Gastroesophageal sphincter (tissue), 4 donors: ENCODE measurements around the gene DYNC1LI2. TPM values are rescaled to one million over a fixed set of nuclear protein-coding genes. Genes with fewer than 3 reads are reported as not detected.
"Not testable (repeated sequence)": the region's sequence is repeated elsewhere in the genome, so short reads cannot be mapped to it uniquely, and the experiment has no call there.

Source experiments
- ATAC-seq: fragments of 150-250 bp; one replicate; pipeline ENCODE4 v1.9.1; 2016; ENCODE audit warnings: mild to moderate bottlenecking, moderate library complexity
- H3K27ac ChIP-seq, 4 donors: fragments of 200-600 bp; sonication (generic) in 3 of 4; 1 replicate in 3 of 4; 2 replicates in 1 of 4; pipeline ENCODE4 v1.5.1; 2016 to 2019
- H3K27me3 ChIP-seq: fragments of 200-600 bp; sonication (generic); one replicate; pipeline ENCODE4 v1.5.1; 2019
- H3K36me3 ChIP-seq, 2 donors: fragments of 200-600 bp; sonication (generic); one replicate each; pipeline ENCODE4 v1.5.1; 2019; ENCODE audit warnings: control low read depth in 1 of 2
- H3K4me1 ChIP-seq, 3 donors: fragments of 200-600 bp; sonication (generic); 1 replicate in 2 of 3; 2 replicates in 1 of 3; pipeline ENCODE4 v1.5.1; 2016 to 2019; ENCODE audit warnings: control low read depth in 2 of 3
- H3K4me3 ChIP-seq, 2 donors: fragments of 200-600 bp; sonication (generic); one replicate each; pipeline ENCODE4 v1.5.1; 2019; ENCODE audit warnings: mild to moderate bottlenecking in 1 of 2, moderate library complexity in 1 of 2
- H3K9me3 ChIP-seq, 3 donors: fragments of 200-600 bp; sonication (generic); one replicate each; pipeline ENCODE4 v1.5.1; 2017 to 2019; ENCODE audit warnings: control low read depth in 2 of 3
- EP300 ChIP-seq: sonication (generic); formaldehyde crosslinking; IDR thresholded peaks from one replicate; pipeline ENCODE4 v1.6.1; 2017; ENCODE audit warnings: antibody characterized with exemption, mild to moderate bottlenecking
- POLR2A ChIP-seq, 2 donors: fragments of 450-650 bp; IDR thresholded peaks; one replicate each; pipeline ENCODE4 v1.6.1; 2017; ENCODE audit warnings: antibody characterized with exemption in 2 of 2, mild to moderate bottlenecking in 2 of 2, moderate library complexity in 1 of 2
- POLR2AphosphoS5 ChIP-seq: sonication (generic); formaldehyde crosslinking; IDR thresholded peaks from one replicate; pipeline ENCODE4 v1.6.1; 2017; ENCODE audit warnings: antibody characterized with exemption
- WGBS, 2 donors: methylation state at CpG; one replicate each; pipeline ENCODE4 v1.1.5; 2018; ENCODE audit warnings: low coverage in 1 of 2; 5-methylcytosine and 5-hydroxymethylcytosine counted together
- total RNA-seq, 4 donors: library from RNA; depleted of rRNA; stranded (reverse); fragments of >200 nt; gene quantifications; one replicate each; pipeline ENCODE4 v1.1.0, GENCODE V29; 2016
- TF ChIP-seq, protein P1 (sequence below), 4 experiments: fragments of 200-600 bp in 2 of 4; fragments of 450-650 bp in 2 of 4; sonication (generic) in 1 of 4; IDR thresholded peaks; one replicate each; pipeline ENCODE4 v1.5.1; 2017 to 2019; ENCODE audit warnings: antibody characterized with exemption in 4 of 4, mild to moderate bottlenecking in 2 of 4, moderate library complexity in 2 of 4

The DYNC1LI2 gene
- 100 to 1,000 TPM; 202 to 292 (median 219) TPM for total RNA-seq

- peaks cover 0 to 30% of the 10 kb centered on the region in 2 donors for H3K36me3 ChIP-seq
- H3K9me3 ChIP-seq: no peaks in the 10 kb centered on the region
- peak within 1 kb of the TSS; percentile 66 to 97 (median 92) for H3K27ac ChIP-seq
- ATAC-seq: peak; percentile 96
- H3K4me1 ChIP-seq: peaks cover 2 to 59% (median 24%) of the 10 kb centered on the region in 3 donors
- peak within 1 kb of the TSS; percentile 90 to 100 for H3K4me3 ChIP-seq
- H3K27me3 ChIP-seq: no peaks in the 10 kb centered on the region
- TF ChIP-seq, protein P1, sequence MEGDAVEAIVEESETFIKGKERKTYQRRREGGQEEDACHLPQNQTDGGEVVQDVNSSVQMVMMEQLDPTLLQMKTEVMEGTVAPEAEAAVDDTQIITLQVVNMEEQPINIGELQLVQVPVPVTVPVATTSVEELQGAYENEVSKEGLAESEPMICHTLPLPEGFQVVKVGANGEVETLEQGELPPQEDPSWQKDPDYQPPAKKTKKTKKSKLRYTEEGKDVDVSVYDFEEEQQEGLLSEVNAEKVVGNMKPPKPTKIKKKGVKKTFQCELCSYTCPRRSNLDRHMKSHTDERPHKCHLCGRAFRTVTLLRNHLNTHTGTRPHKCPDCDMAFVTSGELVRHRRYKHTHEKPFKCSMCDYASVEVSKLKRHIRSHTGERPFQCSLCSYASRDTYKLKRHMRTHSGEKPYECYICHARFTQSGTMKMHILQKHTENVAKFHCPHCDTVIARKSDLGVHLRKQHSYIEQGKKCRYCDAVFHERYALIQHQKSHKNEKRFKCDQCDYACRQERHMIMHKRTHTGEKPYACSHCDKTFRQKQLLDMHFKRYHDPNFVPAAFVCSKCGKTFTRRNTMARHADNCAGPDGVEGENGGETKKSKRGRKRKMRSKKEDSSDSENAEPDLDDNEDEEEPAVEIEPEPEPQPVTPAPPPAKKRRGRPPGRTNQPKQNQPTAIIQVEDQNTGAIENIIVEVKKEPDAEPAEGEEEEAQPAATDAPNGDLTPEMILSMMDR (IDR thresholded peaks at IDR 0.05): peak; percentile 76 to 97 (median 94)
- TF ChIP-seq POLR2AphosphoS5: no peak
- no peak for TF ChIP-seq EP300
- TF ChIP-seq POLR2A (IDR thresholded peaks at IDR 0.05): peak; percentile 5 to 34
- WGBS, 2 donors: no CpG with 5 or more reads among the region's 90 CpGs
These were observed at the start of gene DYNC1LI2 for GRCh38 chr16:66751303-66751991. TSS of gene DYNC1LI2 (minus strand) at chr16:66751609. CDS start at chr16:66751591, 18 bp downstream.

DNA sequence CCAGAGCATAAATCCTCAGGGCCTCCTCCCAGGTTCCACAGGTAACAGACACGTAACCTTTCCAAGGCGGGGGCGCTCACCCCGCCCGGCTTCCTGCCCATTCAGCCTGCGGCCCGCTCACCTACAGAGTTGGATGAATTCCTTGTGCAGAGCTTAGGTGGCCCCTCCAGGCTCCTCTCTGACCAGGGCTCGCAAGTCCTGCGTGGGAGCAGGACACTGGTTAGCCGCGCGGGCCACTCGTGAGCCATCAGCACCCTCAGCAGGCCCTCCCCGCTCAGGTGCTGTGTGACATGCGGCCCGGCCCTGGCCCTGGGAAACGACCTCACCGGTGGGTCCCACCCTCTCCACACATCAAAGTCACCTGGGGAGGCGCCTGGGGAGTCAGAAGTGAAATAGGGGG is 49.4 kb upstream of the DYNC1LI2 start:
- WGBS, 2 donors: no CpG with 5 or more reads among the region's 19 CpGs
- Histone ChIP-seq H3K36me3 (peaks cover 5 to 53% of the 10 kb centered on the region in 2 donors), H3K4me1 (no peaks in the 10 kb centered on the region), H3K27me3 (no peaks in the 10 kb centered on the region), H3K4me3 (no peak overlapping the region), H3K27ac (no peak overlapping the region), H3K9me3 (no peaks in the 10 kb centered on the region)
- TF ChIP-seq POLR2A (IDR thresholded peaks at IDR 0.05) (no peak), POLR2AphosphoS5 (no peak), EP300 (no peak)
- TF ChIP-seq, protein P1 (IDR thresholded peaks at IDR 0.05): no peak
- ATAC-seq: no peak

GRCh38 chr16:66798161-66798560 is 46.8 kb upstream of the DYNC1LI2 start:
- H3K27me3 ChIP-seq: no peaks in the 10 kb centered on the region
- H3K9me3 ChIP-seq: no peaks in the 10 kb centered on the region
- TF ChIP-seq EP300 (no peak), POLR2A (IDR thresholded peaks at IDR 0.05) (no peak), POLR2AphosphoS5 (no peak)
- TF ChIP-seq, protein P1 (IDR thresholded peaks at IDR 0.05): no peak
- no peak overlapping the region for H3K27ac ChIP-seq
- H3K4me1 ChIP-seq: no peaks in the 10 kb centered on the region
- no peak for ATAC-seq
- no peak overlapping the region for H3K4me3 ChIP-seq
- 52 to 80% methylated on average over 1 to 2 of the region's 2 CpGs for WGBS, 2 donors
- peaks cover 0 to 26% of the 10 kb centered on the region in 2 donors for H3K36me3 ChIP-seq

DNA sequence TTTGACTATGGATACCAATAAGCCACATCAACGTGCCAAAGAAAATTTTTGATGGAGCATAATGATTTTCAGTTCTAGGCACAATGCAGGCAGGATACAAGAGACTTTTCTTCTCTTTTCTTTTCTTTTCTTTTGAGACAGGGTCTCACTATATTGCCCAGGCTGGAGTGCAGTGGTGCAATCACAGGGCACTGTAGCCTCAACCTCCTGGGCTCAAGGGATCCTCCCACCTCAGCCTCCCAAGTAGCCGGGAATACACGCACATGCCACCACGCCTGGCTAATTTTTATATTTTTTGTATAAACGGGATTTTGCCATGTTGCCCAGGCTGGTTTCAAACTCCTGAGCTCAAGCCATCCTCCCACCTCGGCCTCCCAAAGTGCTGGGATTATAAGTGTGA is 42.6 kb upstream of the DYNC1LI2 start:
- H3K4me3 ChIP-seq, H3K36me3 ChIP-seq, H3K4me1 ChIP-seq, H3K27me3 ChIP-seq, H3K27ac ChIP-seq, ATAC-seq, H3K9me3 ChIP-seq: not testable (repeated sequence)
- WGBS, 2 donors: 89 to 94% methylated on average over 3 to 6 of the region's 6 CpGs

DNA sequence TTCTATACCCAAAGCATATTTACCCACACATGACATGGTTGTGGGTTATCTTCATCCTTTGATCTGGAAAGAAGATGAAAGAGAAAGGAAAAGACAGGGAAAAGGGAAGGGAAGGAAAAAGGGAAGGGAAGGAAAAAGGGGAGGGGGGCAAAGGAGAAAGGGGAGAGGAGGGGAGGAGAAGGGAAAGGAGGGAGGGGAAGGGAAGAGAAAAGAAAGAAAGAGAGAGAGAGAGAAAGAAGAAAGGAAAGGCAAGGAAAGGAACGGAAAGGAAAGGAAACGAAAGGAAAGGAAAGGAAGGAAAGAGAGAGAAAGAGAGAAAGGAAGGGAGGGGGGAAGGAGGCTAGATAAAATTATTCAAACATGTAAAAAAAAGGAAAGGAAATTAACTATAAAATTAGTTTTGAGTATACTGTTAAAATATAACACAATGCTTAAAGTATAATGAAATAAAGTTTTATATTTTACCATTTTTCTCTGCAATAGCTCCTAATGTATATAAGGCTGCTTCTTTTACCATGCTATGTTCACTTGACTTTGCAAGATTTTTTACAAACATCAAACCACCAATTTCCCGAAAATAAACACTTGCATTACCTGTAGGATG is 38.8 kb upstream of the DYNC1LI2 start:
- TF ChIP-seq POLR2A (IDR thresholded peaks at IDR 0.05) (no peak), POLR2AphosphoS5 (no peak), EP300 (no peak)
- TF ChIP-seq, protein P1 (IDR thresholded peaks at IDR 0.05): no peak
- no peak overlapping the region for H3K4me3 ChIP-seq
- H3K27ac ChIP-seq: no peak overlapping the region
- WGBS, 2 donors: 60 to 70% methylated on average over 3 of the region's 3 CpGs
- no peak for ATAC-seq
- H3K4me1 ChIP-seq: no peaks in the 10 kb centered on the region
- no peaks in the 10 kb centered on the region for H3K36me3 ChIP-seq
- no peaks in the 10 kb centered on the region for H3K27me3 ChIP-seq
- no peaks in the 10 kb centered on the region for H3K9me3 ChIP-seq
